Prostate gland (tissue), 2 donors: Measurements from ENCODE around the gene IGF2BP1. TPM values are rescaled to one million over a fixed set of nuclear protein-coding genes. Genes with fewer than 3 reads are reported as not detected.

Experiments
- DNase-seq: peaks from one replicate; pipeline ENCODE4 v3.0.0-alpha.2; 2019; ENCODE audit warnings: low spot score
- H3K27ac ChIP-seq, 2 donors: fragments of 200-600 bp; sonication (generic); 2 replicates each; pipeline ENCODE4 v1.5.1; 2017 to 2019
- H3K27me3 ChIP-seq: fragments of 200-600 bp; sonication (generic); replicated peaks from 2 replicates; pipeline ENCODE4 v1.5.1; 2019; ENCODE audit not compliant: insufficient read depth
- H3K36me3 ChIP-seq, 2 donors: fragments of 200-600 bp; sonication (generic); 1 replicate in 1 of 2; 2 replicates in 1 of 2; pipeline versions ENCODE4 v1.5.1 to v1.8.1; 2017 to 2019
- H3K4me1 ChIP-seq: fragments of 200-600 bp; sonication (generic); replicated peaks from 2 replicates; pipeline ENCODE4 v1.5.1; 2019
- H3K4me3 ChIP-seq, 2 donors: fragments of 200-600 bp; sonication (generic); 2 replicates each; pipeline ENCODE4 v1.5.1; 2017 to 2019
- H3K9me3 ChIP-seq: fragments of 200-600 bp; sonication (generic); 2 replicates; pipeline ENCODE4 v1.5.1; 2017
- CTCF ChIP-seq, 4 experiments: fragments of 200-600 bp in 2 of 4; fragments of 450-650 bp in 2 of 4; sonication (generic) in 2 of 4; IDR thresholded peaks; 1 replicate in 3 of 4; 2 replicates in 1 of 4; pipeline ENCODE4 v1.5.1; 2016 to 2019; ENCODE audit warnings: antibody characterized with exemption in 4 of 4, mild to moderate bottlenecking in 2 of 4, moderate library complexity in 2 of 4
- POLR2A ChIP-seq: fragments of 450-650 bp; IDR thresholded peaks from one replicate; pipeline ENCODE4 v1.6.1; 2016; ENCODE audit warnings: antibody characterized with exemption, mild to moderate bottlenecking
- POLR2AphosphoS5 ChIP-seq: sonication (generic); formaldehyde crosslinking; IDR thresholded peaks from one replicate; pipeline ENCODE4 v1.6.1; 2017; ENCODE audit warnings: antibody characterized with exemption
- WGBS: methylation state at CpG from one replicate; pipeline ENCODE4 v1.1.5; 2018; 5-methylcytosine and 5-hydroxymethylcytosine counted together
- intact Hi-C: fragments of 100-400 bp; cut with DNase I; formaldehyde crosslinking; loops from one replicate; pipeline ENCODE4 v1.14.2; 2022
- total RNA-seq, 2 donors: library from RNA; depleted of rRNA; stranded (reverse); fragments of >200 nt; gene quantifications; one replicate each; pipeline ENCODE4 v1.1.0, GENCODE V29; 2016

IGF2BP1 gene
- total RNA-seq, 2 donors from 2014 or later = 10.9 TPM; not detected in 1

DNA sequence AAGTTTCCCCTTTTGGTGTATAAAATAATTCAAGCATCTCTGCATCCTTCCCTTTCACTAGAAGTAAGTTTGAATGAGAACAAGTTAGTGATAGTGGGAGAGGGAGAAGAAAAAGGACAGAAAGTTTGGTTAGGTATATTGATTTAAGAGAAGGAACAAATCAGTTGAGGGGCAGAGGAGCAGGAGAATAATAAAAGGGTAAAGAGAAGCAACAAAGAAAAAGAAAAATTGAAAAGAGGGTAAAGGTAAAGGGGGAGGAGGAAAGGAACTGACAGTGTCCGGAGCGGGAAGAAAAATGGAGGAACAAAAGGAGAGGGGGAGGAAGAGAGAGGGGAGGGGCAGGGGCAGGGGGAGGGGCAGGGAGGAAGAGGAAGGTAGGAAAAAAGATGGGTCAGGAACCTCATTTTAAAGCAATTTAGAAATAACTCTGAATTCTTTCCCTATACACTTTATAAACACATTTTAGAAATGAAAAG is 6.3 kb upstream of the IGF2BP1 start:
- no peak for DNase-seq
- WGBS = 27% methylated on average over 2 of the region's 2 CpGs
- Histone ChIP-seq H3K27ac (no peak overlapping the region), H3K27me3 (peaks cover 37% of the 10 kb centered on the region), H3K9me3 (no peaks in the 10 kb centered on the region), H3K4me3 (no peak overlapping the region), H3K36me3 (no peaks in the 10 kb centered on the region), H3K4me1 (no peaks in the 10 kb centered on the region)
- intact Hi-C loops = no loop called here
- no peak for TF ChIP-seq CTCF (IDR thresholded peaks at IDR 0.05)
- TF ChIP-seq POLR2A = no peak
- no peak for TF ChIP-seq POLR2AphosphoS5

DNA sequence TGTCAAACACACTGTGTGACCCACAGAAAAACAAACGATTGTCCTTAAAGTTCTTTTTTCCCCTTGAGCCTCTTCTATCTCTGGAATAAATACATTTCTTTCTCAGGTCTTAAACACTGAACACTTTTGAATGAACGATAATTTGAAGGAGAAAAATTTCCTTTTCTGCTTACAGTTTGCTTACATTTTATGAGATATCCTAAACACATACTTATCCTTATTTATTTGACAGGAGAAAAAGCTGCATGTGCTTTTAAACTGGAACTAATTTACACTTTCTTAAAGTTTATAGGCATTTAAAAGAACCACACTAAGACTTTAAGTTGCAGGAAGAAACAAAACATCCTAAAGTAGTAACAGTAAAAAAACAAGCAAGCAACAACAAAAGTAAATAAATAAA is 4.7 kb upstream of the IGF2BP1 start:
- Histone ChIP-seq H3K4me1 (no peaks in the 10 kb centered on the region), H3K9me3 (no peaks in the 10 kb centered on the region), H3K36me3 (no peaks in the 10 kb centered on the region), H3K27me3 (peaks cover 51% of the 10 kb centered on the region), H3K4me3 (no peak overlapping the region), H3K27ac (no peak overlapping the region)
- DNase-seq = no peak
- intact Hi-C loops = no loop called here
- TF ChIP-seq CTCF (IDR thresholded peaks at IDR 0.05) = no peak
- TF ChIP-seq POLR2A = no peak
- no peak for TF ChIP-seq POLR2AphosphoS5
- 42% methylated on average over 2 of the region's 2 CpGs for WGBS

- H3K27me3 ChIP-seq = peaks cover 60% of the 10 kb centered on the region
Measured at GRCh38 chr17:48993305-48993704, 3.9 kb upstream of the IGF2BP1 start.

DNA sequence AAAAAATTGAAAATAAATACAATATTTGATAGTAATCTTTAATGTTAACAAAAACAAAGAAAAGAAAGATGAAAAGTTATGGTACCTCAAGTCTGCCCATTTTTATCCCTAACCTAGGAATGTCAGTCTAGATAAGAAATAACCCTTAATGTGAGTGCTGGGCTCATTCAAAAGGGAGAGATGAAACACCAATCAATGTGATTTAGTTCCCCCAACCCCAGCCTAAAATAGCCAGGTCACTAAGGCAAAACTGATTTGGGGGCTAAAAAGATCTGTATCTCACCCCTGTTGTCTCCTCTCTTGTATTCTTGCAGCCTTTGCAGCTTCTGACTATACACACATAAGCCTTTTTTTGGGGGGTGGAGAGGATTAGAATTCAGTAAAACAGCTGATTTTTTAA is 3.2 kb upstream of the IGF2BP1 start:
- no peak for TF ChIP-seq POLR2A
- no peak for TF ChIP-seq POLR2AphosphoS5
- TF ChIP-seq CTCF (IDR thresholded peaks at IDR 0.05) = no peak
- intact Hi-C loops = no loop called here
- Histone ChIP-seq H3K27me3 (peaks cover 66% of the 10 kb centered on the region), H3K9me3 (no peaks in the 10 kb centered on the region), H3K36me3 (no peaks in the 10 kb centered on the region), H3K4me1 (no peaks in the 10 kb centered on the region), H3K4me3 (no peak overlapping the region), H3K27ac (no peak overlapping the region)
- DNase-seq = no peak

More at GRCh38 chr17:48993305-48993704, 3.9 kb upstream of the IGF2BP1 start:
- DNase-seq = no peak
- no peaks in the 10 kb centered on the region for H3K9me3 ChIP-seq
- H3K36me3 ChIP-seq = no peaks in the 10 kb centered on the region
- TF ChIP-seq CTCF (IDR thresholded peaks at IDR 0.05) = no peak
- TF ChIP-seq POLR2AphosphoS5 = no peak
- TF ChIP-seq POLR2A = no peak
- H3K4me3 ChIP-seq = no peak overlapping the region
- no peaks in the 10 kb centered on the region for H3K4me1 ChIP-seq
- intact Hi-C loops = no loop called here
- no peak overlapping the region for H3K27ac ChIP-seq

DNA sequence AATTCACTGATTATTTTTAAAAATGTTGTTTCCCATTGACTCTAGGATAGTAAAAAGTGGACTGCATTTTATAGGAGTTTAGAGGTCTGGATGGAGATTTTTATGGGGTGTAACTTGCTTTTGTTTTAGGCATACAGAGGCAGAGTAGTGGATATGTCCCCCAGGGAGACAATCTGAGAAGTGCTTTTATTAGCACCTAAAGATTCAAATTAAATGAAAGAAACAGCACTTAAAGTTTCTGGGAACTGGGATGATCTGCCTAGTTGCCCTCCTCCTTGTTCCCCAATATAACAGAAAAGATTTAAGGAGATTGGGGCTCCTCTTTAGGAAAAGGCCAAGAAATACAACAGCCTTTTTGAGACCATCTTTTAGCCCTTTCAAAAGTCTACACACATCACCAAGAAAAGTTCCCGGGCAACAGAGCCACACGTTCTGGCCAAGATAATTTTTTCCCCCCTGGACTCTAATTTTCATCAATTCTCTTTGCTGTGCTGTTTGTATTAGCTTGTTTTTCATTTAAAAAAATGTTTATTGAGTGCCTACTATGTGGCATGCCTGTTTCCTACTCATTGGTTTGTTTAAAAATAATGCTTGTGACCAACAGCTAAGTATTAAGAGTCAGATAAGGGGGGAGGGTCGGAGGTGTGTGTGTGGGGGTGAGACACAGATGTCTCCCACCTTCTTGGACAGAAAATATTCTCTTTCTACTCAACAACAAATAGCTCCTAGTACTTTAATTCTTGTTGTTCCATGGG is 2.5 kb upstream of the IGF2BP1 start:
- Histone ChIP-seq H3K4me3 (no peak overlapping the region), H3K27me3 (peaks cover 69% of the 10 kb centered on the region), H3K27ac (no peak overlapping the region), H3K4me1 (no peaks in the 10 kb centered on the region), H3K9me3 (no peaks in the 10 kb centered on the region), H3K36me3 (no peaks in the 10 kb centered on the region)
- 23% methylated on average over 3 of the region's 3 CpGs for WGBS
- DNase-seq = no peak
- TF ChIP-seq POLR2A = no peak
- TF ChIP-seq POLR2AphosphoS5 = no peak
- no peak for TF ChIP-seq CTCF (IDR thresholded peaks at IDR 0.05)
- intact Hi-C loops = no loop called here
